ENCODE data around the gene CLSTN3. TPM values are rescaled to one million over a fixed set of nuclear protein-coding genes. Genes with fewer than 3 reads are reported as not detected.

CLSTN3 gene
- total RNA-seq, 1 donor from 2014 or later = 14.8 TPM

- Mint-ChIP-seq H3K36me3 (ENCODE audit: low read depth) (peaks cover 27% of the 10 kb centered on the region), H3K4me1 (peaks cover 26% of the 10 kb centered on the region), H3K4me3 (no peak overlapping the region), H3K9me3 (no peaks in the 10 kb centered on the region), H3K27ac (no peak overlapping the region), H3K27me3 (no peaks in the 10 kb centered on the region)
- intact Hi-C loops (cut with micrococcal nuclease) = no loop called here
- no peak for TF ChIP-seq CTCF (IDR thresholded peaks at IDR 0.05)
- ChIA-PET CTCF (interaction anchor here (1.3 to 5.1 kb wide), 11 partner anchors 9 to 243 kb away, joined by 3 to 29 read pairs (median 7); partner anchors contain the start of genes C12orf57, RNU7-1 and SPSB2), POLR2A (interaction anchor here (0.5 to 1.7 kb wide), 3 partner anchors 15 to 243 kb away, joined by 3 to 11 read pairs (median 8); partner anchors contain the start of genes C12orf57 and RNU7-1)
- ATAC-seq (ENCODE audit: low read depth) (no peak), DNase-seq (no peak)
Observed at GRCh38 chr12:7112041-7112440, 18.1 kb upstream of the CLSTN3 start.

GRCh38 chr12:7113389-7113871 is 16.7 kb upstream of the CLSTN3 start:
- ChIA-PET POLR2A (interaction anchor here (1.0 to 1.7 kb wide), 2 partner anchors 169 to 424 kb away, joined by 11 read pairs; partner anchors contain the start of genes C12orf57, RNU7-1 and ZNF384), CTCF (interaction anchor here (0.8 to 3.6 kb wide), 12 partner anchors 9 to 244 kb away, joined by 3 to 16 read pairs (median 4); partner anchors contain the start of genes C12orf57, RNU7-1 and SPSB2)
- DNase-seq (no peak), ATAC-seq (ENCODE audit: low read depth) (peak; percentile 38)
- H3K4me1 Mint-ChIP-seq = peaks cover 16% of the 10 kb centered on the region
- peak; percentile 93 for TF ChIP-seq CTCF (IDR thresholded peaks at IDR 0.05)
- intact Hi-C loops (cut with micrococcal nuclease) = loop anchor here (1.0 kb wide), 5 partner anchors 17 to 244 kb away; partner anchors contain the start of genes C12orf57, CLSTN3 and LPCAT3
- no peaks in the 10 kb centered on the region for H3K9me3 Mint-ChIP-seq
- H3K4me3 Mint-ChIP-seq = no peak overlapping the region
- H3K36me3 Mint-ChIP-seq (ENCODE audit: low read depth) = peaks cover 26% of the 10 kb centered on the region
- H3K27ac Mint-ChIP-seq = no peak overlapping the region
- no peaks in the 10 kb centered on the region for H3K27me3 Mint-ChIP-seq

- CTCF ChIA-PET = interaction anchor here (0.8 to 3.6 kb wide), 7 partner anchors 8 to 245 kb away, joined by 3 to 16 read pairs (median 4); partner anchors contain the start of genes C12orf57 and RNU7-1
- Mint-ChIP-seq H3K4me1 (peaks cover 13% of the 10 kb centered on the region), H3K4me3 (no peak overlapping the region), H3K9me3 (no peaks in the 10 kb centered on the region), H3K27me3 (no peaks in the 10 kb centered on the region), H3K36me3 (ENCODE audit: low read depth) (peaks cover 22% of the 10 kb centered on the region), H3K27ac (no peak overlapping the region)
- intact Hi-C loops (cut with micrococcal nuclease) = no loop called here
- no peak for TF ChIP-seq CTCF (IDR thresholded peaks at IDR 0.05)
- no peak for DNase-seq
- ATAC-seq (ENCODE audit: low read depth) = no peak
- POLR2A ChIA-PET = no interaction called here
Observed at GRCh38 chr12:7114008-7114407, 16.2 kb upstream of the CLSTN3 start.

GRCh38 chr12:7114851-7115250 is 15.3 kb upstream of the CLSTN3 start:
- Mint-ChIP-seq H3K36me3 (ENCODE audit: low read depth) (peaks cover 21% of the 10 kb centered on the region), H3K4me3 (no peak overlapping the region), H3K27me3 (no peaks in the 10 kb centered on the region), H3K4me1 (peaks cover 5% of the 10 kb centered on the region), H3K27ac (no peak overlapping the region), H3K9me3 (no peaks in the 10 kb centered on the region)
- intact Hi-C loops (cut with micrococcal nuclease) = no loop called here
- POLR2A ChIA-PET = no interaction called here
- no peak for DNase-seq
- ATAC-seq (ENCODE audit: low read depth) = no peak
- no peak for TF ChIP-seq CTCF (IDR thresholded peaks at IDR 0.05)
- CTCF ChIA-PET = interaction anchor here (1.0 to 3.4 kb wide), 2 partner anchors 190 to 245 kb away, joined by 3 to 12 read pairs; no protein-coding TSS in a partner anchor

- POLR2A ChIA-PET = interaction anchor here (0.6 kb wide), 1 partner anchor 690 kb away, joined by 3 read pairs; no protein-coding TSS in a partner anchor
- intact Hi-C loops (cut with micrococcal nuclease) = no loop called here
- DNase-seq (no peak), ATAC-seq (ENCODE audit: low read depth) (no peak)
- CTCF ChIA-PET = interaction anchor here (0.9 kb wide), 1 partner anchor 247 kb away, joined by 3 read pairs; no protein-coding TSS in a partner anchor
- Mint-ChIP-seq H3K27me3 (no peaks in the 10 kb centered on the region), H3K4me3 (no peak overlapping the region), H3K27ac (no peak overlapping the region), H3K4me1 (peaks cover 5% of the 10 kb centered on the region), H3K9me3 (no peaks in the 10 kb centered on the region), H3K36me3 (ENCODE audit: low read depth) (peaks cover 21% of the 10 kb centered on the region)
- no peak for TF ChIP-seq CTCF (IDR thresholded peaks at IDR 0.05)
Observed at GRCh38 chr12:7116196-7116595, 14.0 kb upstream of the CLSTN3 start.

Data from activated B cell treated with CpG ODN at 0.5 μM for 24 hours (primary cell).